ENCODE data around the gene CNEP1R1.

Gene CNEP1R1

GRCh38 chr16:50058091-50058771 is 33.2 kb downstream of the CNEP1R1 start:
- Histone ChIP-seq H3K36me3 (replicated peaks) (no peaks in the 10 kb centered on the region), H3K4me1 (no peaks in the 10 kb centered on the region), H3K9me3 (peaks cover 5% of the 10 kb centered on the region; the same call in 1 of the 2 replicates), H3K27me3 (ENCODE audit: low read depth) (no peaks in the 10 kb centered on the region), H3K4me3 (no peak overlapping the region)
- in situ Hi-C loops (cut with MboI; ENCODE audit: low sequenced_read_pairs): no loop called here
- no peak for DNase-seq (ENCODE audit: low spot score in 2 of 2)

- H3K4me1 ChIP-seq: no peaks in the 10 kb centered on the region
- no peak overlapping the region for H3K4me3 ChIP-seq
- in situ Hi-C loops (cut with MboI; ENCODE audit: low sequenced_read_pairs): no loop called here
- H3K27me3 ChIP-seq (ENCODE audit: low read depth): no peaks in the 10 kb centered on the region
- no peaks in the 10 kb centered on the region for H3K36me3 ChIP-seq (replicated peaks)
- H3K9me3 ChIP-seq: peaks cover 5% of the 10 kb centered on the region; the same call in 1 of the 2 replicates
- DNase-seq (ENCODE audit: low spot score in 2 of 2): no peak
These were observed 34.1 kb downstream of the CNEP1R1 start for GRCh38 chr16:50059111-50059510.

- H3K36me3 ChIP-seq (replicated peaks): no peaks in the 10 kb centered on the region
- no peaks in the 10 kb centered on the region for H3K4me1 ChIP-seq
- H3K4me3 ChIP-seq: no peak overlapping the region
- no peak for DNase-seq (ENCODE audit: low spot score in 2 of 2)
- no peaks in the 10 kb centered on the region for H3K27me3 ChIP-seq (ENCODE audit: low read depth)
- peaks cover 5% of the 10 kb centered on the region; the same call in 1 of the 2 replicates for H3K9me3 ChIP-seq
- in situ Hi-C loops (cut with MboI; ENCODE audit: low sequenced_read_pairs): no loop called here
These were observed 34.6 kb downstream of the CNEP1R1 start for GRCh38 chr16:50059669-50060068.

GRCh38 chr16:50061326-50061725 is 36.3 kb downstream of the CNEP1R1 start:
- no peaks in the 10 kb centered on the region; the same call in 1 of the 2 replicates for H3K4me1 ChIP-seq
- peaks cover under 1% of the 10 kb centered on the region; the same call in 1 of the 2 replicates for H3K9me3 ChIP-seq
- H3K27me3 ChIP-seq (ENCODE audit: low read depth): no peaks in the 10 kb centered on the region
- in situ Hi-C loops (cut with MboI; ENCODE audit: low sequenced_read_pairs): no loop called here
- DNase-seq (ENCODE audit: low spot score in 2 of 2): no peak
- no peak overlapping the region for H3K4me3 ChIP-seq
- H3K36me3 ChIP-seq (replicated peaks): no peaks in the 10 kb centered on the region

GRCh38 chr16:50065241-50065623 is 40.2 kb downstream of the CNEP1R1 start:
- DNase-seq (ENCODE audit: low spot score in 2 of 2): no peak
- H3K27me3 ChIP-seq (ENCODE audit: low read depth): no peaks in the 10 kb centered on the region
- no peaks in the 10 kb centered on the region for H3K9me3 ChIP-seq
- in situ Hi-C loops (cut with MboI; ENCODE audit: low sequenced_read_pairs): no loop called here
- peaks cover 17% of the 10 kb centered on the region for H3K36me3 ChIP-seq (replicated peaks)
- H3K4me3 ChIP-seq: peak overlapping the region; percentile 98
- peaks cover 14% of the 10 kb centered on the region for H3K4me1 ChIP-seq

- peaks cover 23% of the 10 kb centered on the region for H3K36me3 ChIP-seq (replicated peaks)
- DNase-seq (ENCODE audit: low spot score in 2 of 2): peak; percentile 88 to 96
- no peaks in the 10 kb centered on the region for H3K27me3 ChIP-seq (ENCODE audit: low read depth)
- peaks cover 14% of the 10 kb centered on the region for H3K4me1 ChIP-seq
- H3K9me3 ChIP-seq: no peaks in the 10 kb centered on the region
- H3K4me3 ChIP-seq: peak within 1 kb of the TSS; percentile 98
- in situ Hi-C loops (cut with MboI; ENCODE audit: low sequenced_read_pairs): no loop called here
These were observed 40.8 kb downstream of the CNEP1R1 start, which contains the start of gene HEATR3 for GRCh38 chr16:50065624-50066481. Gene HEATR3, plus strand, starts transcription at chr16:50065970. Its CDS starts 162 bp downstream, at chr16:50066132.

GRCh38 chr16:50066482-50067289 is 41.7 kb downstream of the CNEP1R1 start:
- DNase-seq (ENCODE audit: low spot score in 2 of 2): peak in 1 of 2 experiments; percentile 11
- Histone ChIP-seq H3K36me3 (replicated peaks) (peaks cover 32% of the 10 kb centered on the region), H3K27me3 (ENCODE audit: low read depth) (no peaks in the 10 kb centered on the region), H3K9me3 (no peaks in the 10 kb centered on the region), H3K4me1 (peaks cover 14% of the 10 kb centered on the region), H3K4me3 (peak overlapping the region; percentile 98)
- in situ Hi-C loops (cut with MboI; ENCODE audit: low sequenced_read_pairs): no loop called here

GRCh38 chr16:50067290-50067853 is 42.3 kb downstream of the CNEP1R1 start:
- H3K9me3 ChIP-seq: no peaks in the 10 kb centered on the region
- peaks cover 14% of the 10 kb centered on the region for H3K4me1 ChIP-seq
- H3K4me3 ChIP-seq: peak overlapping the region; percentile 98
- H3K27me3 ChIP-seq (ENCODE audit: low read depth): no peaks in the 10 kb centered on the region
- peak; percentile 60 to 62 for DNase-seq (ENCODE audit: low spot score in 2 of 2)
- H3K36me3 ChIP-seq (replicated peaks): peaks cover 32% of the 10 kb centered on the region
- in situ Hi-C loops (cut with MboI; ENCODE audit: low sequenced_read_pairs): no loop called here

- DNase-seq (ENCODE audit: low spot score in 2 of 2): no peak
- no peaks in the 10 kb centered on the region for H3K27me3 ChIP-seq (ENCODE audit: low read depth)
- H3K9me3 ChIP-seq: no peaks in the 10 kb centered on the region
- H3K4me3 ChIP-seq: no peak overlapping the region
- in situ Hi-C loops (cut with MboI; ENCODE audit: low sequenced_read_pairs): no loop called here
- peaks cover 32% of the 10 kb centered on the region for H3K36me3 ChIP-seq (replicated peaks)
- H3K4me1 ChIP-seq: peaks cover 14% of the 10 kb centered on the region
These were observed 43.5 kb downstream of the CNEP1R1 start for GRCh38 chr16:50068550-50068949.

GRCh38 chr16:50069060-50069459 is 44.0 kb downstream of the CNEP1R1 start:
- in situ Hi-C loops (cut with MboI; ENCODE audit: low sequenced_read_pairs): no loop called here
- Histone ChIP-seq H3K4me1 (peaks cover 14% of the 10 kb centered on the region), H3K4me3 (no peak overlapping the region), H3K36me3 (replicated peaks) (peaks cover 32% of the 10 kb centered on the region), H3K27me3 (ENCODE audit: low read depth) (no peaks in the 10 kb centered on the region), H3K9me3 (no peaks in the 10 kb centered on the region)
- DNase-seq (ENCODE audit: low spot score in 2 of 2): no peak

GRCh38 chr16:50071075-50071671 is 46.1 kb downstream of the CNEP1R1 start:
- in situ Hi-C loops (cut with MboI; ENCODE audit: low sequenced_read_pairs): no loop called here
- Histone ChIP-seq H3K9me3 (no peaks in the 10 kb centered on the region), H3K4me1 (peaks cover 14% of the 10 kb centered on the region), H3K27me3 (ENCODE audit: low read depth) (no peaks in the 10 kb centered on the region), H3K4me3 (no peak overlapping the region), H3K36me3 (replicated peaks) (peaks cover 37% of the 10 kb centered on the region)
- no peak for DNase-seq (ENCODE audit: low spot score in 2 of 2)

GRCh38 chr16:50072730-50073129 is 47.7 kb downstream of the CNEP1R1 start:
- in situ Hi-C loops (cut with MboI; ENCODE audit: low sequenced_read_pairs): no loop called here
- Histone ChIP-seq H3K9me3 (no peaks in the 10 kb centered on the region), H3K4me1 (peaks cover 4% of the 10 kb centered on the region), H3K4me3 (no peak overlapping the region), H3K27me3 (ENCODE audit: low read depth) (no peaks in the 10 kb centered on the region), H3K36me3 (replicated peaks) (peaks cover 46% of the 10 kb centered on the region)
- DNase-seq (ENCODE audit: low spot score in 2 of 2): no peak

Measured in HAP-1 (cell line).